ENCODE results near the gene PPARD. TPM values are rescaled to one million over a fixed set of nuclear protein-coding genes. Genes with fewer than 3 reads are reported as not detected.

Gene PPARD
- polyA plus RNA-seq, 3 donors: 5.9 to 22.9 (median 14.3) TPM

DNA sequence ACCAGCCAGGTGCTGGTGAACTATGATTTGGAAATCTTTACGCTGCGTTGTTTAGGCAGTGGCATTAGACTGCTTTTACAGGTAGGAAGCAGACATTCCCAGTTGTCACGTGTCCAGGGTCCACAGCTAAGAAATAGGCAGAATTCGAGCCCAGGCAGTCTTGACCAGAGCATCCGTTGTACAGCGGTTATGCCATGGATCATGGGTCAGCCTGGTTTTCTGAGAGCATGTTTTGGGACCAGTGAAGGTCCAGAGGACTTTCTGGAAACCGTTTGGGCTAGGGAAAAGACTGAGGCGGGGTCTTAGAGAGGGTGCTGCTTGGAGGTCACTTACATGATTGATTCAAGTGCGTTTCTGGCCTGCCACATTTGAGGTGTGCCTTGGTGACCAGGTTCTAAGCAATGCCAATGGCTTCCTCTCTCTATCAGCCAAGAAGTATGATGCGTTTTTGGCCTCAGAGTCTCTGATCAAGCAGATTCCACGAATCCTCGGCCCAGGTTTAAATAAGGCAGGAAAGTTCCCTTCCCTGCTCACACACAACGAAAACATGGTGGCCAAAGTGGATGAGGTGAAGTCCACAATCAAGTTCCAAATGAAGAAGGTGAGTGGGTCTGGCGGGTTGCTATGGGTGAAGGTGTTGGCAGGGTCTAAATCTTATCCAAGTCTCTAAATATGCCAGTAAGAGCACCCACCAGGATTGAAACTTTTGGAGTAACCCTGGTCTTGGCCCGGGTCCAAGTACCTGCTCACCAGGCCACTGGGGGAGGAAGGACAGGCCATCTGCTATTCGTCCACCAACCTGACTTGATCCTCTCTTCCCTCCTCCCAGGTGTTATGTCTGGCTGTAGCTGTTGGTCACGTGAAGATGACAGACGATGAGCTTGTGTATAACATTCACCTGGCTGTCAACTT is 127.6 kb downstream of the PPARD start:
- H3K27ac ChIP-seq (ENCODE audit: low read depth, low read length): no peak overlapping the region
- 43 to 53% (median 48%) methylated on average over 18 of the region's 18 CpGs for WGBS, 3 donors

DNA sequence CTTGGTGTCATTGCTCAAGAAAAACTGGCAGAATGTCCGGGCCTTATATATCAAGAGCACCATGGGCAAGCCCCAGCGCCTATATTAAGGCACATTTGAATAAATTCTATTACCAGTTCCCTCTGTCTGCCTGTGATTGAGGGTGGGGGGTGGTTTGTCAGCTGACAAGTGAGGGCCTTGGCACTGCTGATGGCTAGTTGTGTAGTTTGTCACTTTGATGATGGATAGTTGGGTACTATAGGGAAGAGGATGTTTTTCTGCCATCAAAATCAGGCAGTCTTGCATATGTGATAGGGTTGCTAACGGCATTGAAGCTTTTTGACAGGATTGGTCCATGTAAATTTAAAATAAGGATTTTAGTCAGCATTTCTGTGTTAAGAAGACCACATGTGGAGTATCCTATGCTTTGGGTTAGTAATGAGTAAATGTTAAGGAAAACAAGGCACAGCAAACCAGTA is 128.3 kb downstream of the PPARD start:
- 66 to 71% (median 70%) methylated on average over 3 of the region's 3 CpGs for WGBS, 3 donors
- no peak overlapping the region for H3K27ac ChIP-seq (ENCODE audit: low read depth, low read length)

DNA sequence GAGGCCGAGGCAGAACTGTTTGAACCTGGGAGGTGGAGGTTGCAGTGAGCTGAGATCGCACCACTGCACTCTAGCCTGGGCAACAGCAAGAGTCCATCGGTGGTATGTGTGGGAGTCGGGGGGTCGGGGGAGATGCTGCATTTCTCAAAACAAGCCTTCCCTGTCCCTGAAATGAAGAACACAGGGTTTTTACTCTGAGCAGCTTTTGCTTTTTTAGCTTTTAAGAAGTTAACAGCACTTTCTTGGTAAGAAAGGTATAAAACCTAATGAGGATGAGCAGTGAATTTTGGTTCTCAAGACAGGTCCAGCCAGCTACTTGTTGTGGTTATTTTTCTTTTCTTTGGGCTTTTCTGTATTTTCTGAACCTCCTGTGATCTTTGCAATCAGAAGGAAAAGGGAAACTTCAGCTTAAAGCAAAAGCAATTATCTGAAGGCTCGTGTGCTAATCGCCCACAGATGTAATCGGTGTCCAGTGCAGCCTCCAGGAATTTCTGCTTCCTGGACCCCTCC is 129.5 kb downstream of the PPARD start:
- 57 to 66% (median 61%) methylated on average over 8 of the region's 8 CpGs for WGBS, 3 donors
- no peak overlapping the region for H3K27ac ChIP-seq (ENCODE audit: low read depth, low read length)

- no peak overlapping the region for H3K27ac ChIP-seq (ENCODE audit: low read depth, low read length)
- 74 to 89% (median 87%) methylated on average over 9 of the region's 9 CpGs for WGBS, 3 donors
Observed at GRCh38 chr6:35473075-35473849, 130.9 kb downstream of the PPARD start.

DNA sequence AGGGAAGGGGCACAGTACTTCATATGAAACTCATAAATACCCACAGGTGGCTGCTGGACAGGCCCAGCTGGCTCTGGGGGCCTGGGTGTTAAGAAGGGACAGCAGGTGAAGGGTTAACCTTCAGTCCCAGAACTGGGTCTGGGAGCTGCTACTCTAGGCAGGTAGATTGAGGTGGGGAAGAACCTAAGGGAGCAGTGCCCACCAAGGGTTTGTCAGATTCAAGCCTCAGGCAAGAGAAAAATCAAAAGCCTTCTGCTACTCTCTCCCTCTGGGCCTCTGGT is 131.4 kb downstream of the PPARD start:
- H3K27ac ChIP-seq (ENCODE audit: low read depth, low read length): no peak overlapping the region

DNA sequence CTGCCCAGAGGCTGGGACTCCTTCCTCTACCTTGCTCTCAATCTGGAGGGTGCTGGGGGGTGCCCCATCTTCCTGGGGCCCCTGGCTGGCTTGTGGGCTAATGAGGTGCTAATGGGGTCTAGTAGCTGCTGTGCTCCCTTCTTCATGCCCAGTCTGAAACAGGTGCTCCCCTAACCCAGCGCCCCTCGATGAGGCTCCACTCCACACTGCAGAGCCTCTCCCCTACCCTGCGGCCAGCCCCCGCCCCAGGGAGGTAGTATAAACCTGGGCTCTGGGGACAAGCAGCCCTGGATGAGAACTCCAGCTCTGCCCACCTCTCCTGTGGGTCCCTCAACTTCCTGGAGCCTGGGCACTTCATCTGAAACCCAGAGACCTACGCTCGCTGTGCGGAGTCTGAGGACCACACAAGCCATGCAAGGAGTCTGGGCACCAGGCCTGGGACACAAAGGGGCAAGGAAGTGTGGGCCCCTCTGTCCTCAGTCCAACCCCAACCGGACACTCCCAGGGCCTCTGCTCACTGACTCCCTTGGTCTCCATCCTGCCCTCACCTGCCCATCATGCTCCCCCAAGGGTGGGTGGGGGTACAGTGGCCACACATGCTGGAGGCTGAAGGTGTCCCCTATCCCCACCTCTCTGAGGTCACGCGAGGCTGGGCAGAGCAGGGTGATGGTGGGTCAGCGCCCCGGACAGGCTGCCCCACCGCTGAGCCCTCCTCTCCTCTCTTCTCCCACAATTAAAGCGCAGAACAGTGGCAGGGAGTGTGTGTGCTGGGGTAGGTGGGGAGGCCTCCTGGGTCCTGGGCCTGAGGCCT is 132.0 kb downstream of the PPARD start:
- H3K27ac ChIP-seq (ENCODE audit: low read depth, low read length): no peak overlapping the region
- 84 to 92% (median 89%) methylated on average over 13 to 14 of the region's 14 CpGs for WGBS, 3 donors

- 88 to 93% (median 92%) methylated on average over 20 of the region's 20 CpGs for WGBS, 3 donors
- H3K27ac ChIP-seq (ENCODE audit: low read depth, low read length): no peak overlapping the region
Observed at GRCh38 chr6:35474942-35475570, 132.7 kb downstream of the PPARD start.

GRCh38 chr6:35475573-35475972 is 133.2 kb downstream of the PPARD start:
- no peak overlapping the region for H3K27ac ChIP-seq (ENCODE audit: low read depth, low read length)
- WGBS, 3 donors: 65 to 86% (median 85%) methylated on average over 4 of the region's 4 CpGs

DNA sequence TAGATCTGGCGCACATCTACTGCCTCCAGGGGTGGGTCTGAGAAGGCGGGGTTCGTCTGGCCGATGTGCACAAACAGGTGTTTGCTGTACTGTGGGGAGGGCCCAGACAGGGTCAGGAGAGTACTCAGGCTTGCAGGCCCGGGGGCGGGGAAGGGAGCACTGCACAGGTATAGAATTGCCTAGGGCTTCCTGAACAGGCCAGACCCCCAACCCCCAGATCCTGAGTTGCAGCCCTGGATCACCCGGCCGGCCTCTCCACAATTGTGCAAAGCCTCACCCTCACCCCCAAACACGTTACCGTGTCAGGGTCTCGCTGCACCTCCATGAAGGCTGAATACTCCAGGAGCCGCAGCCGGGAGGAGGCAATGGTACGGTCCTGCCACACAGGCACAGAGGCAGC is 133.6 kb downstream of the PPARD start:
- no peak overlapping the region for H3K27ac ChIP-seq (ENCODE audit: low read depth, low read length)
- WGBS, 3 donors: 87 to 89% (median 88%) methylated on average over 14 of the region's 14 CpGs

- H3K27ac ChIP-seq (ENCODE audit: low read depth, low read length): no peak overlapping the region
- WGBS, 3 donors: 84 to 89% (median 87%) methylated on average over 8 of the region's 8 CpGs
Observed at GRCh38 chr6:35477028-35477427, 134.7 kb downstream of the PPARD start.

Other genes with a start within 250 kb of the PPARD start
- gene TCP11, start 201.2 kb upstream of the PPARD start, polyA plus RNA-seq: under 1 TPM in 1 of 3 donors, not detected in 2; 0.04 TPM
- gene SCUBE3, start 128.6 kb upstream of the PPARD start, polyA plus RNA-seq: under 1 TPM; 0.01 to 0.25 (median 0.11) TPM
- gene ZNF76, start 82.8 kb upstream of the PPARD start, polyA plus RNA-seq: 10 to 100 TPM; 17.2 to 25.9 (median 23.3) TPM
- gene DEF6, start 44.7 kb upstream of the PPARD start, polyA plus RNA-seq: 10 to 100 TPM in 1 of 3 donors, 1 to 10 TPM in 2; 4.2 to 17.3 (median 8.6) TPM
- 1 to 10 TPM; 2.9 to 4.3 (median 4.2) TPM for gene FANCE, start 109.8 kb downstream of the PPARD start, polyA plus RNA-seq
- gene RPL10A, start 125.8 kb downstream of the PPARD start, polyA plus RNA-seq: 1,000 to 10,000 TPM; 1,589 to 2,638 (median 2,305) TPM
- 10 to 100 TPM in 2 of 3 donors, 1 to 10 TPM in 1; 4.7 to 18.7 (median 16.0) TPM for gene TEAD3, start 154.5 kb downstream of the PPARD start, polyA plus RNA-seq
- under 1 TPM in 2 of 3 donors, not detected in 1; 0.13 to 0.22 TPM for gene TULP1, start 170.3 kb downstream of the PPARD start, polyA plus RNA-seq

Data from adipose tissue (tissue), 3 donors.